IMR-90 (cell line): ENCODE measurements around the gene TTC8. TPM values are rescaled to one million over a fixed set of nuclear protein-coding genes. Genes with fewer than 3 reads are reported as not detected.

ENCODE experiments used
- ATAC-seq: fragments of 200-7000 bp; cut with Tn5 transposase; 2 replicates; pipeline ENCODE4 v1.9.1; 2020; ENCODE audit warnings: low read depth, mild to moderate bottlenecking, moderate library complexity
- BruUV-seq: library from RNA; stranded (reverse); fragments of 400-500 nt; replicated peaks from 2 replicates; lab custom pipeline; 2021; lab: Mats Ljungman, UMichigan
- CTCF ChIA-PET: fragments of 300-600 bp; formaldehyde crosslinking; extraction: SDS; loops from one replicate; lab custom pipeline; 2021; ENCODE audit warnings: antibody characterized with exemption; lab: Yijun Ruan, JAX
- POLR2A ChIA-PET: fragments of 300-600 bp; sonication (Branson Sonifier 250); formaldehyde crosslinking; loops from one replicate; lab custom pipeline; 2022; ENCODE audit warnings: antibody characterized with exemption; ENCODE audit not compliant: unreplicated experiment; lab: Charles Lee
- DNase-seq: peaks from one replicate; pipeline ENCODE4 v3.0.0; 2013
- H2AFZ ChIP-seq: replicated peaks from 2 replicates; pipeline ENCODE3; 2013; ENCODE audit warnings: low read length, mild to moderate bottlenecking; ENCODE audit not compliant: poor library complexity
- H2AK5ac ChIP-seq: 2 replicates; pipeline ENCODE4 v1.6.1; 2013; ENCODE audit warnings: low read depth, low read length, inconsistent platforms
- H2AK9ac ChIP-seq: replicated peaks from 2 replicates; pipeline ENCODE3; 2013; ENCODE audit warnings: mild to moderate bottlenecking, low read depth, low read length, moderate library complexity; ENCODE audit not compliant: poor library complexity
- H2BK120ac ChIP-seq: 2 replicates; pipeline ENCODE4 v1.6.1; 2013; ENCODE audit warnings: low read depth, low read length, inconsistent platforms
- H2BK15ac ChIP-seq: 3 replicates; pipeline ENCODE4 v1.6.1; 2013; ENCODE audit warnings: low read depth, low read length, inconsistent platforms
- H2BK20ac ChIP-seq: 2 replicates; pipeline ENCODE4 v1.6.1; 2013; ENCODE audit warnings: low read depth, mild to moderate bottlenecking, inconsistent platforms, low read length, moderate library complexity
- H2BK5ac ChIP-seq: 2 replicates; pipeline ENCODE4 v1.6.1; 2013; ENCODE audit warnings: mild to moderate bottlenecking, low read depth, low read length, inconsistent platforms; ENCODE audit not compliant: poor library complexity, severe bottlenecking
- H3K14ac ChIP-seq: replicated peaks from 2 replicates; pipeline ENCODE4 v1.6.1; 2013; ENCODE audit warnings: low read depth, low read length, inconsistent platforms
- H3K18ac ChIP-seq: 2 replicates; pipeline ENCODE4 v1.6.1; 2013; ENCODE audit warnings: low read depth, low read length, control low read depth
- H3K23ac ChIP-seq: 2 replicates; pipeline ENCODE4 v1.6.1; 2013; ENCODE audit warnings: low read depth, low read length, inconsistent platforms
- H3K27ac ChIP-seq: 2 replicates; pipeline ENCODE4 v1.5.1; 2013; ENCODE audit warnings: mild to moderate bottlenecking, control low read depth, low read length; ENCODE audit not compliant: insufficient read depth
- H3K27me3 ChIP-seq: 2 replicates; pipeline ENCODE4 v1.6.1; 2013; ENCODE audit warnings: low read length; ENCODE audit not compliant: control insufficient read depth, insufficient read depth
- H3K36me3 ChIP-seq: 2 replicates; pipeline ENCODE4 v1.6.1; 2013; ENCODE audit warnings: low read length, mixed read lengths; ENCODE audit not compliant: control insufficient read depth, insufficient read depth
- H3K4ac ChIP-seq: 2 replicates; pipeline ENCODE4 v1.6.1; 2013; ENCODE audit warnings: low read depth, low read length, inconsistent platforms
- H3K4me1 ChIP-seq: 2 replicates; pipeline ENCODE4 v1.6.1; 2013; ENCODE audit warnings: low read length, mixed read lengths; ENCODE audit not compliant: control insufficient read depth, insufficient read depth
- H3K4me2 ChIP-seq: 2 replicates; pipeline ENCODE4 v1.6.1; 2013; ENCODE audit warnings: low read depth, mild to moderate bottlenecking, control low read depth, low read length, moderate library complexity
- H3K4me3 ChIP-seq: 2 replicates; pipeline ENCODE4 v1.5.1; 2013; ENCODE audit warnings: low read depth, mild to moderate bottlenecking, control low read depth, low read length, moderate library complexity; ENCODE audit not compliant: insufficient read depth
- H3K56ac ChIP-seq: 2 replicates; pipeline ENCODE4 v1.6.1; 2013; ENCODE audit warnings: low read length, inconsistent platforms; ENCODE audit not compliant: insufficient read depth; ENCODE audit errors: extremely low read depth
- H3K79me1 ChIP-seq, 2 experiments: 2 replicates each; pipeline ENCODE4 v1.6.1; 2013; ENCODE audit warnings: low read length in 2 of 2, inconsistent platforms in 1 of 2, low read depth in 1 of 2
- H3K9ac ChIP-seq: 2 replicates; pipeline ENCODE4 v1.6.1; 2013; ENCODE audit warnings: low read depth, low read length, control low read depth
- H3K9me1 ChIP-seq: 2 replicates; pipeline ENCODE4 v1.6.1; 2013; ENCODE audit warnings: low read length, inconsistent platforms; ENCODE audit not compliant: insufficient read depth
- H3K9me3 ChIP-seq: 2 replicates; pipeline ENCODE4 v1.6.1; 2013; ENCODE audit warnings: low read length; ENCODE audit not compliant: control insufficient read depth, insufficient read depth
- H4K20me1 ChIP-seq: 2 replicates; pipeline ENCODE4 v1.6.1; 2013; ENCODE audit warnings: low read length, inconsistent platforms; ENCODE audit not compliant: insufficient read depth
- H4K5ac ChIP-seq: 2 replicates; pipeline ENCODE4 v1.6.1; 2013; ENCODE audit warnings: mild to moderate bottlenecking, low read depth, low read length, control low read depth
- H4K8ac ChIP-seq, 2 experiments: 2 replicates each; pipeline ENCODE4 v1.6.1; 2013; ENCODE audit warnings: low read depth in 2 of 2, low read length in 2 of 2, control low read depth in 1 of 2, inconsistent platforms in 1 of 2
- H4K91ac ChIP-seq: 2 replicates; pipeline ENCODE4 v1.6.1; 2013; ENCODE audit warnings: low read depth, low read length, inconsistent platforms; ENCODE audit not compliant: insufficient read depth
- ELK1 ChIP-seq: fragments of 150-350 bp; IDR thresholded peaks from 2 replicates; pipeline ENCODE4 v1.6.1; 2016; ENCODE audit warnings: low read depth, mild to moderate bottlenecking, low read length, moderate library complexity, borderline replicate concordance
- FOS ChIP-seq: fragments of 150-350 bp; IDR thresholded peaks from 2 replicates; pipeline ENCODE4 v1.6.1; 2016; ENCODE audit warnings: low read depth, low read length
- POLR2A ChIP-seq: IDR thresholded peaks from 2 replicates; pipeline ENCODE4 v1.6.1; 2012; ENCODE audit warnings: mild to moderate bottlenecking, low read depth, low read length
- USF2 ChIP-seq: fragments of 150-350 bp; IDR thresholded peaks from 2 replicates; pipeline ENCODE4 v1.6.1; 2017; ENCODE audit warnings: mild to moderate bottlenecking, antibody characterized with exemption, low read length, low read depth
- dilution Hi-C: fragments of 300-500 bp; cut with HindIII; formaldehyde crosslinking; loops from one replicate; pipeline ENCODE4 v1.14.3; 2018; ENCODE audit warnings: low sequenced_read_pairs; ENCODE audit not compliant: unreplicated experiment
- in situ Hi-C: fragments of 300-500 bp; cut with MboI; formaldehyde crosslinking; loops from 3 replicates; pipeline ENCODE4 v1.14.3; 2019; ENCODE audit warnings: low sequenced_read_pairs, inconsistent platforms, mixed read lengths
- intact Hi-C: fragments of 100-400 bp; cut with micrococcal nuclease; formaldehyde crosslinking; loops from 2 replicates; pipeline ENCODE4 v1.10.0; 2022
- polyA plus RNA-seq, 3 experiments: library from polyadenylated mRNA; depleted of rRNA; stranded (reverse); fragments of >200 nt; gene quantifications; 2 replicates each; pipeline ENCODE4 v1.2.3, GENCODE V29; 2012; ENCODE audit warnings: low replicate concordance in 1 of 3
- total RNA-seq: library from RNA; depleted of rRNA; stranded (reverse); fragments of >200 nt; gene quantifications from 2 replicates; pipeline ENCODE4 v1.2.3, GENCODE V29; 2012

The TTC8 gene
- total and polyA plus RNA-seq, 2 of the 4 experiments (the other 2 are of a cell fraction): 48.9 to 84.2 TPM

GRCh38 chr14:88831284-88831683, 6.8 kb downstream of the TTC8 start:
- Histone ChIP-seq H3K23ac (no peak overlapping the region), H3K36me3 (0 out of 2 replicates have a peak, but pooled peaks cover 1% of the 10 kb centered on the region), H3K4me1 (peaks cover 26% of the 10 kb centered on the region), H4K91ac (0 out of 2 replicates have a peak overlapping the region, but pooled peaks have one; percentile 84), H3K14ac (no peak overlapping the region), H3K9me3 (no peaks in the 10 kb centered on the region), H3K18ac (peak overlapping the region; percentile 94; the same call in 1 of the 2 replicates), H2BK5ac (peak overlapping the region; percentile 96), H3K9me1 (peaks cover 10% of the 10 kb centered on the region), H3K56ac (no peak overlapping the region), H3K9ac (no peak overlapping the region), H2AK9ac (no peak overlapping the region), H3K27me3 (no peaks in the 10 kb centered on the region), H2BK15ac (no peak overlapping the region; the same call in 2 of the 3 replicates), H2AFZ (no peak overlapping the region), H4K5ac (peak overlapping the region; percentile 93; the same call in 1 of the 2 replicates), H2AK5ac (no peak overlapping the region), H3K4ac (peak overlapping the region; percentile 83; the same call in 1 of the 2 replicates), H3K27ac (no peak overlapping the region), H4K8ac (peak overlapping the region in 1 of 2 experiments; percentile 86; a peak in 2 of 4 replicates), H2BK120ac (peak overlapping the region; percentile 74; the same call in 1 of the 2 replicates), H3K4me3 (no peak overlapping the region), H3K4me2 (no peak overlapping the region), H2BK20ac (peak overlapping the region; percentile 85; the same call in 1 of the 2 replicates), H3K79me1 (peaks cover 32 to 65% of the 10 kb centered on the region in 2 experiments), H4K20me1 (no peaks in the 10 kb centered on the region)
- dilution Hi-C loops (no loop called here), in situ Hi-C loops (no loop called here), intact Hi-C loops (no loop called here)
- ATAC-seq (peak; percentile 58), DNase-seq (peak; percentile 81)
- BruUV-seq: no TSS peak
- TF ChIP-seq POLR2A: peak; percentile 81
- 0 out of 2 replicates have a peak, but pooled peaks have one; percentile 7 for TF ChIP-seq FOS
- TF ChIP-seq ELK1: no peak
- no peak for TF ChIP-seq USF2
- ChIA-PET CTCF (no interaction called here), POLR2A (no interaction called here)
